Esophagus muscularis mucosa (tissue), 4 donors: ENCODE measurements around the gene MAP2K5. TPM values are rescaled to one million over a fixed set of nuclear protein-coding genes. Genes with fewer than 3 reads are reported as not detected.

Source experiments
- DNase-seq: peaks from one replicate; pipeline ENCODE4 v3.0.0-alpha.2; 2017; ENCODE audit errors: extremely low spot score
- H3K27ac ChIP-seq, 4 donors: fragments of 200-600 bp; sonication (generic); replicated peaks in 1 of 4; 1 replicate in 3 of 4; 2 replicates in 1 of 4; pipeline ENCODE4 v1.5.1; 2016 to 2019; ENCODE audit warnings: mild to moderate bottlenecking in 1 of 4
- H3K27me3 ChIP-seq, 4 donors: fragments of 200-600 bp; sonication (generic); one replicate each; pipeline versions ENCODE4 v1.5.1 to v1.6.0; 2016 to 2019
- H3K36me3 ChIP-seq, 4 donors: fragments of 200-600 bp; sonication (generic); one replicate each; pipeline ENCODE4 v1.5.1; 2016 to 2019
- H3K4me1 ChIP-seq, 4 donors: fragments of 200-600 bp; sonication (generic); one replicate each; pipeline ENCODE4 v1.5.1; 2016 to 2019
- H3K4me3 ChIP-seq, 4 donors: fragments of 200-600 bp; sonication (generic); 1 replicate in 2 of 4; 2 replicates in 2 of 4; pipeline ENCODE4 v1.5.1; 2016 to 2019; ENCODE audit warnings: mild to moderate bottlenecking in 4 of 4, moderate library complexity in 1 of 4
- H3K9me3 ChIP-seq, 4 donors: fragments of 200-600 bp; sonication (generic); 1 replicate in 3 of 4; 2 replicates in 1 of 4; pipeline ENCODE4 v1.5.1; 2016 to 2019
- EP300 ChIP-seq: sonication (generic); formaldehyde crosslinking; IDR thresholded peaks from one replicate; pipeline ENCODE4 v1.6.1; 2017; ENCODE audit warnings: antibody characterized with exemption
- POLR2A ChIP-seq: fragments of 450-650 bp; IDR thresholded peaks from one replicate; pipeline ENCODE4 v1.6.1; 2017; ENCODE audit warnings: antibody characterized with exemption, moderate library complexity, mild to moderate bottlenecking, low read depth
- POLR2AphosphoS5 ChIP-seq, 2 donors: sonication (generic); formaldehyde crosslinking; IDR thresholded peaks; one replicate each; pipeline ENCODE4 v1.6.1; 2017; ENCODE audit warnings: antibody characterized with exemption in 2 of 2
- WGBS: methylation state at CpG from one replicate; pipeline ENCODE4 v1.1.5; 2018; 5-methylcytosine and 5-hydroxymethylcytosine counted together
- intact Hi-C: fragments of 100-400 bp; cut with DNase I; formaldehyde crosslinking; loops from one replicate; pipeline ENCODE4 v1.15.1; 2023
- total RNA-seq, 4 donors: library from RNA; depleted of rRNA; stranded (reverse); fragments of >200 nt; gene quantifications; one replicate each; pipeline versions ENCODE4 v1.1.0 to v1.2.1, GENCODE V29; 2016
- TF ChIP-seq, protein P1 (sequence below), 3 experiments: fragments of 200-600 bp in 2 of 3; fragments of 450-650 bp in 1 of 3; sonication (generic) in 2 of 3; IDR thresholded peaks; one replicate each; pipeline ENCODE4 v1.5.1; 2017 to 2019; ENCODE audit warnings: antibody characterized with exemption in 3 of 3, mild to moderate bottlenecking in 2 of 3, moderate library complexity in 1 of 3

The MAP2K5 gene
- total RNA-seq, 4 donors from 2014 or later: 7.8 to 11.9 (median 10.6) TPM

DNA sequence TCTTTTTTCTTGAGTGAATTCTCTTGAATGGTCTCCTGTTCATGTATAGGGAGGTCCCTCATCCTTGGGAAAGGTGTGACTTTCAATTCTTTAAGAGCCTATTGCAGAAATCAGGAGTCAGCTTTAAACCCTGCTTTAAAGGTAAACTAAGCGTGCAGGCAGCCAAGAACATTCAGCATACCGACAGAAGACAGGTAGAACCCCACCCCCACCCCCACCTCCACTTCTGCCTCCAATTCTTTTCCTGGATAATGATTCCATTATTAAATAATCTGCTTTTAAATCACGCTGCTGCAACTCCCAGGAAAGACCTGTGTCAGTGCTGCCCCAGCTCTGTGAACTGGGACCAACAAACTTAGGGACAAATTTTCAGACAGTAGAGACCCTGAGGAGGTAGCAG lies 233.5 kb downstream of the MAP2K5 start:
- WGBS: 93% methylated on average over 3 of the region's 3 CpGs
- Histone ChIP-seq H3K4me1 (no peaks in the 10 kb centered on the region), H3K27ac (no peak overlapping the region), H3K27me3 (no peaks in the 10 kb centered on the region), H3K9me3 (no peaks in the 10 kb centered on the region), H3K36me3 (peaks cover 0 to 7% (median 3%) of the 10 kb centered on the region in 4 donors), H3K4me3 (no peak overlapping the region)
- DNase-seq: no peak
- intact Hi-C loops: no loop called here
- TF ChIP-seq, protein P1, sequence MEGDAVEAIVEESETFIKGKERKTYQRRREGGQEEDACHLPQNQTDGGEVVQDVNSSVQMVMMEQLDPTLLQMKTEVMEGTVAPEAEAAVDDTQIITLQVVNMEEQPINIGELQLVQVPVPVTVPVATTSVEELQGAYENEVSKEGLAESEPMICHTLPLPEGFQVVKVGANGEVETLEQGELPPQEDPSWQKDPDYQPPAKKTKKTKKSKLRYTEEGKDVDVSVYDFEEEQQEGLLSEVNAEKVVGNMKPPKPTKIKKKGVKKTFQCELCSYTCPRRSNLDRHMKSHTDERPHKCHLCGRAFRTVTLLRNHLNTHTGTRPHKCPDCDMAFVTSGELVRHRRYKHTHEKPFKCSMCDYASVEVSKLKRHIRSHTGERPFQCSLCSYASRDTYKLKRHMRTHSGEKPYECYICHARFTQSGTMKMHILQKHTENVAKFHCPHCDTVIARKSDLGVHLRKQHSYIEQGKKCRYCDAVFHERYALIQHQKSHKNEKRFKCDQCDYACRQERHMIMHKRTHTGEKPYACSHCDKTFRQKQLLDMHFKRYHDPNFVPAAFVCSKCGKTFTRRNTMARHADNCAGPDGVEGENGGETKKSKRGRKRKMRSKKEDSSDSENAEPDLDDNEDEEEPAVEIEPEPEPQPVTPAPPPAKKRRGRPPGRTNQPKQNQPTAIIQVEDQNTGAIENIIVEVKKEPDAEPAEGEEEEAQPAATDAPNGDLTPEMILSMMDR (IDR thresholded peaks at IDR 0.05): no peak
- TF ChIP-seq POLR2A (no peak), POLR2AphosphoS5 (IDR thresholded peaks at IDR 0.05) (no peak), EP300 (no peak)

DNA sequence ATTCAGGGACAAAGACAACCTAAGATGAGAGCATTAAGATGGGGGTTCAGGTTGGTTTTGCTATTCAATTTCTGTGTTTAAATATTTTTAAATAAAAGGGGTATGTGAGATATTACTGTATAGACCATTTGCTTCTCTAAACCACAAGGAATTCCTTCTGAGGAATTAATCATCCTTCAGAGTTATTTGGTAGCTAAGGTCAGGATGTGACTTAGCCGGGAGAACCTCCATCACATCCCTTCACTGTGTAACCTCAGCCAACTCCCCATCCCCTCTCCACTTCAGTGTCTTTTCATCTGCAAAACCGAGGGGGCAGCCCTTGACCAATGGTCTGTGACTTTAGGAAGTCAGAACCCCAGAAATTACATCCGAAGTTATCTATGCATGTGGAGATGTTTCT lies 234.1 kb downstream of the MAP2K5 start:
- no peaks in the 10 kb centered on the region for H3K4me1 ChIP-seq
- no peaks in the 10 kb centered on the region for H3K9me3 ChIP-seq
- 81% methylated on average over 3 of the region's 3 CpGs for WGBS
- peaks cover 0 to 7% (median 3%) of the 10 kb centered on the region in 4 donors for H3K36me3 ChIP-seq
- no peak for DNase-seq
- no peaks in the 10 kb centered on the region for H3K27me3 ChIP-seq
- no peak overlapping the region for H3K4me3 ChIP-seq
- intact Hi-C loops: no loop called here
- no peak overlapping the region for H3K27ac ChIP-seq
- TF ChIP-seq, protein P1 (IDR thresholded peaks at IDR 0.05): no peak
- no peak for TF ChIP-seq POLR2AphosphoS5 (IDR thresholded peaks at IDR 0.05)
- TF ChIP-seq EP300: no peak
- no peak for TF ChIP-seq POLR2A

DNA sequence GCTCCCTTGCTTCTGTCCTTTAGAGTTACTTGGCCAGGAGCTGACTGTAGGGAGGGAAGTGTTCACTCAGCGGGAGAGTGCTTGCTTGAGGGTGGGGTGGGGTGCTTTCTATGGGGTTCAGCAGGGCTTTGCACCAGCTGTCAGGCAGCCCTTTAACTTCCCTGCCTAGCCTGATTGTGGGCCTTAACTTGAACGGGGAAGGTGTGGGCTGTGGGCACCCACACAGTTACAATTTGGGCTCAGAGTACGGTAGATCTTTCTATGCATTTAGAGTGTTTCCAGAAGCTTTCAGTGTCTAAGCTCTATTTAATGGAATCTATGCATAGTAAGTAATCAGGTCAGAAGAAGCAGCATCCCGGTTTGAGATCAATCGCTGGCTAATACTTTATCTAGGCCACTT lies 234.6 kb downstream of the MAP2K5 start:
- DNase-seq: no peak
- H3K9me3 ChIP-seq: no peaks in the 10 kb centered on the region
- H3K4me1 ChIP-seq: no peaks in the 10 kb centered on the region
- H3K4me3 ChIP-seq: no peak overlapping the region
- H3K27ac ChIP-seq: no peak overlapping the region
- no peaks in the 10 kb centered on the region for H3K27me3 ChIP-seq
- H3K36me3 ChIP-seq: peaks cover 0 to 7% (median 3%) of the 10 kb centered on the region in 4 donors
- TF ChIP-seq, protein P1 (IDR thresholded peaks at IDR 0.05): no peak
- TF ChIP-seq POLR2AphosphoS5 (IDR thresholded peaks at IDR 0.05): no peak
- no peak for TF ChIP-seq POLR2A
- TF ChIP-seq EP300: no peak
- WGBS: 80% methylated on average over 5 of the region's 5 CpGs
- intact Hi-C loops: no loop called here

DNA sequence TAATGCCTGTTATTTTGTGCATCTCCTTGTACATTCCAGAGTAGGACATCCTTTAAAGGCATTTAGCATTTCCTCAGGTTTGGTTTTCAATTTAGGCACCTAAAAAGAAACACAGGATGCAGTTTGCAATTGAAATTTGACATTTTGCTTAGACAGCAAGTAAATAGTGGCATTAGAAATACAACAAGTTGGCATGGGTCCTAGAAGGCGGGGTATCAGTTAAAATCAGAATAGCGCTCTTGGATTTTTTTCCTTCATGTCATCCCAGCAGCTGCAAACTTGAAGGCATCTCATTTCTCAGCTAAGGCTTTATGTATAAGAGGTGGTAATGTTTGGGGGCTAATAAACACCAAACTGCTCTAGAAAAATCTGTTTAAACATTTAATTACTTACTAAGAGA lies 235.3 kb downstream of the MAP2K5 start:
- WGBS: 86% methylated on average over 2 of the region's 2 CpGs

More for the DNA sequence above, 235.3 kb downstream of the MAP2K5 start:
- intact Hi-C loops: no loop called here
- DNase-seq: no peak
- Histone ChIP-seq H3K4me3 (no peak overlapping the region), H3K27me3 (no peaks in the 10 kb centered on the region), H3K4me1 (no peaks in the 10 kb centered on the region), H3K27ac (no peak overlapping the region), H3K36me3 (peaks cover 0 to 11% (median 5%) of the 10 kb centered on the region in 4 donors), H3K9me3 (no peaks in the 10 kb centered on the region)
- TF ChIP-seq POLR2A: no peak
- no peak for TF ChIP-seq EP300
- TF ChIP-seq, protein P1 (IDR thresholded peaks at IDR 0.05): no peak
- no peak for TF ChIP-seq POLR2AphosphoS5 (IDR thresholded peaks at IDR 0.05)
